GM13976 (cell line): ENCODE measurements around the gene MICA.

Experiments used
- DNase-seq: peaks from one replicate; pipeline ENCODE4 v3.0.0; 2012; ENCODE audit warnings: low spot score
- in situ Hi-C: fragments of 300-500 bp; cut with MboI; formaldehyde crosslinking; loops from one replicate; pipeline ENCODE4 v1.12.0; 2022; ENCODE audit warnings: low sequenced_read_pairs, mixed read lengths, inconsistent platforms; ENCODE audit not compliant: unreplicated experiment
- TF ChIP-seq, protein P1 (sequence below): IDR thresholded peaks from 2 replicates; pipeline ENCODE4 v1.5.1; 2012; ENCODE audit warnings: borderline replicate concordance, mild to moderate bottlenecking; ENCODE audit not compliant: insufficient read depth; ENCODE audit errors: extremely low read depth, missing control alignments, control extremely low read depth

MICA gene

GRCh38 chr6:31356946-31357466 is 46.4 kb upstream of the MICA start, which contains the start of gene HLA-B:
TSS of gene HLA-B (minus strand) at chr6:31357179. CDS start at chr6:31357158, 21 bp downstream.
- in situ Hi-C loops: no loop called here
- DNase-seq: peak; percentile 88
- TF ChIP-seq, protein P1, sequence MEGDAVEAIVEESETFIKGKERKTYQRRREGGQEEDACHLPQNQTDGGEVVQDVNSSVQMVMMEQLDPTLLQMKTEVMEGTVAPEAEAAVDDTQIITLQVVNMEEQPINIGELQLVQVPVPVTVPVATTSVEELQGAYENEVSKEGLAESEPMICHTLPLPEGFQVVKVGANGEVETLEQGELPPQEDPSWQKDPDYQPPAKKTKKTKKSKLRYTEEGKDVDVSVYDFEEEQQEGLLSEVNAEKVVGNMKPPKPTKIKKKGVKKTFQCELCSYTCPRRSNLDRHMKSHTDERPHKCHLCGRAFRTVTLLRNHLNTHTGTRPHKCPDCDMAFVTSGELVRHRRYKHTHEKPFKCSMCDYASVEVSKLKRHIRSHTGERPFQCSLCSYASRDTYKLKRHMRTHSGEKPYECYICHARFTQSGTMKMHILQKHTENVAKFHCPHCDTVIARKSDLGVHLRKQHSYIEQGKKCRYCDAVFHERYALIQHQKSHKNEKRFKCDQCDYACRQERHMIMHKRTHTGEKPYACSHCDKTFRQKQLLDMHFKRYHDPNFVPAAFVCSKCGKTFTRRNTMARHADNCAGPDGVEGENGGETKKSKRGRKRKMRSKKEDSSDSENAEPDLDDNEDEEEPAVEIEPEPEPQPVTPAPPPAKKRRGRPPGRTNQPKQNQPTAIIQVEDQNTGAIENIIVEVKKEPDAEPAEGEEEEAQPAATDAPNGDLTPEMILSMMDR: no peak

DNA sequence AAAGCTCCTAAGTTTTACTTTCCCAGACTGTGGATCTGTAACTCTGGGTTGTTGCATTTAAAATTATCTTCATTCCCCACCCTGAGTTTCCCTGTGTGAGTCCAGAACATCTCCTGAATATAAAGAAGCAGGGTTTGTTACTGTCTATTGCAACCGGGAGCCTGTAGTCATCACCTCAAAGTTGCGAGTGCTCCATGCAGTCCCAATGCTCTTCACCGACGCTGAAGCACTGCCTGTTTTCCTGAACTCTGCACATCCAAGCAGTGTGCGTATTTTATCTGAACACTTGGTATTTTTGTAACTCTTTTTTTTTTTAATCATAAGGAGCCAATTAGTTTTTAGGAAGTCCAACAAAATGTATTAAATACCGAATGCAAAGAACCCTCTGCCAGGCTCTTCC is 45.5 kb upstream of the MICA start:
- in situ Hi-C loops: no loop called here
- TF ChIP-seq, protein P1: no peak
- no peak for DNase-seq

DNA sequence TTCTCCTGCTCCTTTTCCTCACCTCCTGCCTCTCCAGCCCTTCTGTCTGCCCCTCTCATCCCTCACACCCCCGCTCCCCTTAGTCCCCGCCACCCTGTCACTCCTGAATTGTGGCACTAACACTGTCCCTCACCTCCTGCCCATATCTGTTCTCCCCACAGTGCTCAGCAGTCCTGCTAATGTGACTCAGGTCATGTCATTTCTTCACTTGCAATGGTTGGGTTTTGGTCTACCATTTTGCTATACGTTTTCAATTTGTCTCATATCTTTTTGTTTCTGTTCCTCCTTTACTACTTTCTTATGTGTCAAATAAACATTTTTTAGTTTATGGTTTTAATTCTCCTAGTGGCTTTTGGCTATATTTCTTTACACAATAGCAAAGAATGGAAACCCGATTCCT is 45.1 kb upstream of the MICA start:
- TF ChIP-seq, protein P1: no peak
- no peak for DNase-seq
- in situ Hi-C loops: no loop called here

- TF ChIP-seq, protein P1: no peak
- in situ Hi-C loops: no loop called here
Observed at GRCh38 chr6:31359581-31359980, 43.8 kb upstream of the MICA start.

DNA sequence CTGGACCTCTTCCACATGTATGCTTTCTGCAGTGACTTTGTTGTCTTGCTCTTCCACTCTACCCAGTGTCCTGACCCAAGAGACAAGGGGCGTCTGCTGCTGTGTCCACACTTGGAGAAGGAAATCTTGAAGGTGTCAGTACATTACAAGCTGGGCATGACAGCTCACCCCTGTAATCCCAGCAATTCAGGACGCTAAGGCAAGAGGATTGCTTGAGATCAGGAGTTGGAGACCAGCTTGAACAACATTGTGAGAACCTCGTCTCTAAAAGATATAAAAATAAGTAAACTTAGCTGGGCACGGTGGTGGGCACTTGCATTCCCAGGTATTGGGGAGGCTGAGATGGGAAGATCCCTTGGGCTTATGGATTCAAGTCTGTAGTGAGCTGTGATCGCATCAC is 40.6 kb upstream of the MICA start:
- DNase-seq: no peak
- in situ Hi-C loops: loop anchor here (5.0 kb wide), 1 partner anchor 165 kb away; no protein-coding TSS in a partner anchor
- TF ChIP-seq, protein P1: no peak

More at GRCh38 chr6:31359581-31359980, 43.8 kb upstream of the MICA start:
- DNase-seq: no peak

DNA sequence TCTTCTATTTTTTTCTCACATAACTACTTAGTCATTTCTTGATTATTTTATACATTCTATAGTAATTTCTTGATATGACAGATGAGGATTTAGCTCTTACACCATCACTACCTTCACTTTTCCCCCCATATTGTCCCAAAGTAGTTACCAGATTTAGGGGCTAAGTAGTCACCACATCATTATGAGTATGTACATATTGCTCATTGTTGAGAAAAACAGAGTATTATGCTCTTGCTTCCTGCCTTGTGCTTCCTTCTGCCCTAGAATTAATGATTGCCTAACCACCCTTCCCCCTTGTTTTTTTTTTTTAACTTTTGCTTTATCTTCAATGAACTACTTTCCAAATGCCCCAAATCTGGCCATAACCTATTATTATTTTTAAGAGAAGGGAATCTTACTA is 39.6 kb upstream of the MICA start:
- DNase-seq: no peak
- TF ChIP-seq, protein P1: no peak
- in situ Hi-C loops: loop anchor here (5.0 kb wide), 1 partner anchor 167 kb away; no protein-coding TSS in a partner anchor
